ENCODE measurements around the gene CLASP1.

DNA sequence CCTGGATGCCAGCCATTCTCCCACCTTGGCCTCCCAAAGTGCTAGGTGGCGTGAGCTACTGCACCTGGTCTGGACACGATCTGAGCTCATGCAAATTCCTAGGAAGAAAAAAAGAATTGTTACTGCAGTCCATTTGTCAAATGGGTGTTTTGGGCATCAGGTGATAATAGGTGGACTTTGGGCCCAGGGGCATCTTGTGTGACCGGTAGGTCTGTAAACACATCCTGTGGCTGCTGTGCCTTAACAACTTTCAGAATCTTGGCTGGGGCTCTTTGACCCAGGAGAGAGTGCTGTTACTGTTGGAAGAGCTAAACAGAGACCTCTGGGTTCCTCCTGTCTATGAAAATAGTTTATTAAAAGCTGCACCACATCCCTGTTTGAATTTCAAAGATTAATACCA lies 329.3 kb downstream of the CLASP1 start:
- TF ChIP-seq, protein P1, sequence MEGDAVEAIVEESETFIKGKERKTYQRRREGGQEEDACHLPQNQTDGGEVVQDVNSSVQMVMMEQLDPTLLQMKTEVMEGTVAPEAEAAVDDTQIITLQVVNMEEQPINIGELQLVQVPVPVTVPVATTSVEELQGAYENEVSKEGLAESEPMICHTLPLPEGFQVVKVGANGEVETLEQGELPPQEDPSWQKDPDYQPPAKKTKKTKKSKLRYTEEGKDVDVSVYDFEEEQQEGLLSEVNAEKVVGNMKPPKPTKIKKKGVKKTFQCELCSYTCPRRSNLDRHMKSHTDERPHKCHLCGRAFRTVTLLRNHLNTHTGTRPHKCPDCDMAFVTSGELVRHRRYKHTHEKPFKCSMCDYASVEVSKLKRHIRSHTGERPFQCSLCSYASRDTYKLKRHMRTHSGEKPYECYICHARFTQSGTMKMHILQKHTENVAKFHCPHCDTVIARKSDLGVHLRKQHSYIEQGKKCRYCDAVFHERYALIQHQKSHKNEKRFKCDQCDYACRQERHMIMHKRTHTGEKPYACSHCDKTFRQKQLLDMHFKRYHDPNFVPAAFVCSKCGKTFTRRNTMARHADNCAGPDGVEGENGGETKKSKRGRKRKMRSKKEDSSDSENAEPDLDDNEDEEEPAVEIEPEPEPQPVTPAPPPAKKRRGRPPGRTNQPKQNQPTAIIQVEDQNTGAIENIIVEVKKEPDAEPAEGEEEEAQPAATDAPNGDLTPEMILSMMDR (IDR thresholded peaks at IDR 0.05), result no peak
- no peak for TF ChIP-seq POLR2A (IDR thresholded peaks at IDR 0.05)

Data from vagina (tissue), 2 donors.